ENCODE data around the gene SPATA3. TPM values are rescaled to one million over a fixed set of nuclear protein-coding genes. Genes with fewer than 3 reads are reported as not detected.

The SPATA3 gene
- total and polyA plus RNA-seq, 2 experiments from 2014 or later, result not detected

GRCh38 chr2:230951396-230951795 lies 44.5 kb upstream of the SPATA3 start:
- whole genome bisulfite sequencing (ENCODE audit: low lambda C conversion rate, missing lambda C conversion rate), result 96% methylated on average over 2 of the region's 2 CpGs
- Histone ChIP-seq H4K20me1 (ENCODE audit: insufficient read depth, poor library complexity, severe bottlenecking) (no peaks in the 10 kb centered on the region), H3K9me2 (replicated peaks; ENCODE audit: insufficient read depth) (no peaks in the 10 kb centered on the region), H3K79me2 (no peaks in the 10 kb centered on the region), H3K4me3 (no peak overlapping the region), H3K9me3 (ENCODE audit: low read depth) (no peaks in the 10 kb centered on the region), H3K27ac (no peak overlapping the region), H3K27me3 (no peaks in the 10 kb centered on the region), H3K36me3 (replicated peaks; ENCODE audit: insufficient read depth, low read depth) (no peaks in the 10 kb centered on the region), H3K4me1 (ENCODE audit: insufficient read depth) (no peaks in the 10 kb centered on the region), H3K4me2 (no peak overlapping the region), H2AFZ (no peak overlapping the region)
- TF ChIP-seq EZH2phosphoT487 (IDR thresholded peaks at IDR 0.05; ENCODE audit: low read depth, severe bottlenecking, unreplicated experiment), result no peak
- TF ChIP-seq CTCF (IDR thresholded peaks at IDR 0.05; ENCODE audit: poor library complexity), result no peak
- TF ChIP-seq EZH2 (IDR thresholded peaks at IDR 0.05; ENCODE audit: borderline replicate concordance), result no peak
- DNase-seq (ENCODE audit: low spot score), result no peak

GRCh38 chr2:230952226-230952956 lies 43.5 kb upstream of the SPATA3 start:
- Histone ChIP-seq H3K27me3 (no peaks in the 10 kb centered on the region), H2AFZ (no peak overlapping the region), H3K4me3 (no peak overlapping the region), H3K9me2 (replicated peaks; ENCODE audit: insufficient read depth) (no peaks in the 10 kb centered on the region), H3K9me3 (ENCODE audit: low read depth) (no peaks in the 10 kb centered on the region), H4K20me1 (ENCODE audit: insufficient read depth, poor library complexity, severe bottlenecking) (no peaks in the 10 kb centered on the region), H3K4me2 (no peak overlapping the region), H3K4me1 (ENCODE audit: insufficient read depth) (peaks cover 4% of the 10 kb centered on the region), H3K27ac (no peak overlapping the region), H3K36me3 (replicated peaks; ENCODE audit: insufficient read depth, low read depth) (no peaks in the 10 kb centered on the region), H3K79me2 (no peaks in the 10 kb centered on the region)
- no peak for TF ChIP-seq CTCF (IDR thresholded peaks at IDR 0.05; ENCODE audit: poor library complexity)
- TF ChIP-seq EZH2 (IDR thresholded peaks at IDR 0.05; ENCODE audit: borderline replicate concordance), result no peak
- no peak for TF ChIP-seq EZH2phosphoT487 (IDR thresholded peaks at IDR 0.05; ENCODE audit: low read depth, severe bottlenecking, unreplicated experiment)
- 93% methylated on average over 10 of the region's 10 CpGs for WGBS (ENCODE audit: low lambda C conversion rate, missing lambda C conversion rate)
- DNase-seq (ENCODE audit: low spot score), result no peak

GRCh38 chr2:230953845-230954244 lies 42.1 kb upstream of the SPATA3 start:
- Histone ChIP-seq H3K9me3 (ENCODE audit: low read depth) (no peaks in the 10 kb centered on the region), H3K79me2 (no peaks in the 10 kb centered on the region), H4K20me1 (ENCODE audit: insufficient read depth, poor library complexity, severe bottlenecking) (no peaks in the 10 kb centered on the region), H3K27me3 (no peaks in the 10 kb centered on the region), H2AFZ (no peak overlapping the region), H3K4me3 (no peak overlapping the region), H3K4me2 (no peak overlapping the region), H3K4me1 (ENCODE audit: insufficient read depth) (peaks cover 4% of the 10 kb centered on the region), H3K9me2 (replicated peaks; ENCODE audit: insufficient read depth) (no peaks in the 10 kb centered on the region), H3K36me3 (replicated peaks; ENCODE audit: insufficient read depth, low read depth) (no peaks in the 10 kb centered on the region), H3K27ac (no peak overlapping the region)
- TF ChIP-seq EZH2 (IDR thresholded peaks at IDR 0.05; ENCODE audit: borderline replicate concordance) (no peak), CTCF (IDR thresholded peaks at IDR 0.05; ENCODE audit: poor library complexity) (no peak), EZH2phosphoT487 (IDR thresholded peaks at IDR 0.05; ENCODE audit: low read depth, severe bottlenecking, unreplicated experiment) (no peak)
- no peak for DNase-seq (ENCODE audit: low spot score)
- WGBS (ENCODE audit: low lambda C conversion rate, missing lambda C conversion rate), result 93% methylated on average over 9 of the region's 9 CpGs

All from hepatocyte (in vitro differentiated cells).